ENCODE results near the gene CXCL6. TPM values are rescaled to one million over a fixed set of nuclear protein-coding genes. Genes with fewer than 3 reads are reported as not detected.

Gene CXCL6
- total RNA-seq, 1 experiment from 2014 or later, result 23.4 TPM

GRCh38 chr4:73803213-73803612, 33.3 kb upstream of the CXCL6 start:
- no peak for ATAC-seq
- Histone ChIP-seq H3K36me3 (ENCODE audit: low read depth, low read length) (no peaks in the 10 kb centered on the region), H4K20me1 (ENCODE audit: low read length) (no peaks in the 10 kb centered on the region), H3K9me3 (ENCODE audit: low read length) (no peaks in the 10 kb centered on the region), H3K9ac (ENCODE audit: low read length) (no peak overlapping the region), H3F3A (ENCODE audit: low read length, unreplicated experiment) (no peaks in the 10 kb centered on the region), H3K27ac (ENCODE audit: low read length) (no peak overlapping the region), H3K79me2 (ENCODE audit: low read length) (no peaks in the 10 kb centered on the region), H2AFZ (ENCODE audit: low read length) (no peak overlapping the region), H3K9me2 (replicated peaks; ENCODE audit: low read length) (no peaks in the 10 kb centered on the region), H3K4me1 (ENCODE audit: insufficient read depth, low read length) (no peaks in the 10 kb centered on the region), H3K27me3 (ENCODE audit: low read length) (no peaks in the 10 kb centered on the region), H3K4me2 (ENCODE audit: low read length) (no peak overlapping the region), H3K4me3 (ENCODE audit: low read length) (no peak overlapping the region)
- TF ChIP-seq, protein P1, sequence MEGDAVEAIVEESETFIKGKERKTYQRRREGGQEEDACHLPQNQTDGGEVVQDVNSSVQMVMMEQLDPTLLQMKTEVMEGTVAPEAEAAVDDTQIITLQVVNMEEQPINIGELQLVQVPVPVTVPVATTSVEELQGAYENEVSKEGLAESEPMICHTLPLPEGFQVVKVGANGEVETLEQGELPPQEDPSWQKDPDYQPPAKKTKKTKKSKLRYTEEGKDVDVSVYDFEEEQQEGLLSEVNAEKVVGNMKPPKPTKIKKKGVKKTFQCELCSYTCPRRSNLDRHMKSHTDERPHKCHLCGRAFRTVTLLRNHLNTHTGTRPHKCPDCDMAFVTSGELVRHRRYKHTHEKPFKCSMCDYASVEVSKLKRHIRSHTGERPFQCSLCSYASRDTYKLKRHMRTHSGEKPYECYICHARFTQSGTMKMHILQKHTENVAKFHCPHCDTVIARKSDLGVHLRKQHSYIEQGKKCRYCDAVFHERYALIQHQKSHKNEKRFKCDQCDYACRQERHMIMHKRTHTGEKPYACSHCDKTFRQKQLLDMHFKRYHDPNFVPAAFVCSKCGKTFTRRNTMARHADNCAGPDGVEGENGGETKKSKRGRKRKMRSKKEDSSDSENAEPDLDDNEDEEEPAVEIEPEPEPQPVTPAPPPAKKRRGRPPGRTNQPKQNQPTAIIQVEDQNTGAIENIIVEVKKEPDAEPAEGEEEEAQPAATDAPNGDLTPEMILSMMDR (conservative IDR thresholded peaks at IDR 0.05; ENCODE audit: low read depth, low read length), result peak; percentile 39; the same call in 1 of the 2 replicates
- TF ChIP-seq EZH2phosphoT487 (IDR thresholded peaks at IDR 0.05; ENCODE audit: borderline replicate concordance, low read length) (no peak), EZH2 (IDR thresholded peaks at IDR 0.05; ENCODE audit: low read length, unreplicated experiment) (no peak)
- intact Hi-C loops (cut with micrococcal nuclease), result loop anchor here (1.0 kb wide), 1 partner anchor 141 kb away; no protein-coding TSS in a partner anchor
- POLR2A ChIA-PET (ENCODE audit: unreplicated experiment), result interaction anchor here (0.7 kb wide), 1 partner anchor 94 kb away, joined by 4 read pairs; no protein-coding TSS in a partner anchor
- CTCF ChIA-PET, result no interaction called here
- no peak for DNase-seq
- BruUV-seq (replicated peaks), result no TSS peak

GRCh38 chr4:73810191-73810590, 26.3 kb upstream of the CXCL6 start:
- Histone ChIP-seq H2AFZ (ENCODE audit: low read length) (no peak overlapping the region), H3K4me3 (ENCODE audit: low read length) (no peak overlapping the region), H3K27ac (ENCODE audit: low read length) (no peak overlapping the region), H3K4me2 (ENCODE audit: low read length) (no peak overlapping the region), H3K4me1 (ENCODE audit: insufficient read depth, low read length) (peaks cover 16% of the 10 kb centered on the region), H3K79me2 (ENCODE audit: low read length) (no peaks in the 10 kb centered on the region), H3F3A (ENCODE audit: low read length, unreplicated experiment) (peaks cover 7% of the 10 kb centered on the region), H3K9me3 (ENCODE audit: low read length) (no peaks in the 10 kb centered on the region), H3K36me3 (ENCODE audit: low read depth, low read length) (no peaks in the 10 kb centered on the region), H3K27me3 (ENCODE audit: low read length) (no peaks in the 10 kb centered on the region), H3K9ac (ENCODE audit: low read length) (no peak overlapping the region), H3K9me2 (replicated peaks; ENCODE audit: low read length) (no peaks in the 10 kb centered on the region), H4K20me1 (ENCODE audit: low read length) (no peaks in the 10 kb centered on the region)
- BruUV-seq (replicated peaks), result no TSS peak
- TF ChIP-seq, protein P1 (conservative IDR thresholded peaks at IDR 0.05; ENCODE audit: low read depth, low read length), result no peak
- TF ChIP-seq EZH2 (IDR thresholded peaks at IDR 0.05; ENCODE audit: low read length, unreplicated experiment) (no peak), EZH2phosphoT487 (IDR thresholded peaks at IDR 0.05; ENCODE audit: borderline replicate concordance, low read length) (no peak)
- POLR2A ChIA-PET (ENCODE audit: unreplicated experiment), result no interaction called here
- no peak for DNase-seq
- CTCF ChIA-PET, result no interaction called here
- ATAC-seq, result no peak
- intact Hi-C loops (cut with micrococcal nuclease), result no loop called here

DNA sequence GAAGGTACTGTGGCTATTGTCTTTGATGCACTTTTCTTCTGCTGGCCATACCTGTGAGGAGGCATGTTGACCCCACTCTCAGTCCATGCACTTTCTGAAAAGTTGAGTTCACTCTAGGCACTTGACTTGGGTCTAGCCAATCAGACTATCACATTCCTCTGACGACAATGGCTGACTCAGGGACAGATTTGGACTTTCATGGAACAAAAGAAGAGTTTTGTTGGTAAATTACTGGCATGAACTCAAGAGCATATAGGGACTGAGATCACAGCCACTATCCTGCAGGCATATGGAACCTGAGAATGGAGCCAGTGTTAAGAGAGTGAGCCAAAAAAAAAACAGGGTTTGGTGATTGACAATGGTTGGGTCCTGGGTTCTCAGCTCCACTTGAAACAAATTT, 24.6 kb upstream of the CXCL6 start:
- no peaks in the 10 kb centered on the region for H3K9me3 ChIP-seq (ENCODE audit: low read length)
- no peaks in the 10 kb centered on the region for H3K9me2 ChIP-seq (replicated peaks; ENCODE audit: low read length)
- TF ChIP-seq, protein P1 (conservative IDR thresholded peaks at IDR 0.05; ENCODE audit: low read depth, low read length), result no peak
- TF ChIP-seq EZH2phosphoT487 (IDR thresholded peaks at IDR 0.05; ENCODE audit: borderline replicate concordance, low read length) (no peak), EZH2 (IDR thresholded peaks at IDR 0.05; ENCODE audit: low read length, unreplicated experiment) (no peak)
- no peaks in the 10 kb centered on the region for H3K36me3 ChIP-seq (ENCODE audit: low read depth, low read length)
- no peak overlapping the region for H3K4me2 ChIP-seq (ENCODE audit: low read length)
- POLR2A ChIA-PET (ENCODE audit: unreplicated experiment), result interaction anchor here (0.6 kb wide), 1 partner anchor 42 kb away, joined by 4 read pairs; no protein-coding TSS in a partner anchor
- no TSS peak for BruUV-seq (replicated peaks)
- no peaks in the 10 kb centered on the region for H3K79me2 ChIP-seq (ENCODE audit: low read length)
- H3K27ac ChIP-seq (ENCODE audit: low read length), result no peak overlapping the region
- H3F3A ChIP-seq (ENCODE audit: low read length, unreplicated experiment), result peaks cover 9% of the 10 kb centered on the region
- H3K27me3 ChIP-seq (ENCODE audit: low read length), result no peaks in the 10 kb centered on the region
- CTCF ChIA-PET, result interaction anchor here (0.6 kb wide), 1 partner anchor 226 kb away, joined by 4 read pairs; no protein-coding TSS in a partner anchor
- H3K9ac ChIP-seq (ENCODE audit: low read length), result no peak overlapping the region
- peaks cover 33% of the 10 kb centered on the region for H3K4me1 ChIP-seq (ENCODE audit: insufficient read depth, low read length)
- no peak overlapping the region for H2AFZ ChIP-seq (ENCODE audit: low read length)
- DNase-seq (no peak), ATAC-seq (no peak)
- H4K20me1 ChIP-seq (ENCODE audit: low read length), result no peaks in the 10 kb centered on the region
- intact Hi-C loops (cut with micrococcal nuclease), result no loop called here
- no peak overlapping the region for H3K4me3 ChIP-seq (ENCODE audit: low read length)

Measured in PC-3 (cell line).